Measurements from ENCODE around the gene DDX19B.

DNA sequence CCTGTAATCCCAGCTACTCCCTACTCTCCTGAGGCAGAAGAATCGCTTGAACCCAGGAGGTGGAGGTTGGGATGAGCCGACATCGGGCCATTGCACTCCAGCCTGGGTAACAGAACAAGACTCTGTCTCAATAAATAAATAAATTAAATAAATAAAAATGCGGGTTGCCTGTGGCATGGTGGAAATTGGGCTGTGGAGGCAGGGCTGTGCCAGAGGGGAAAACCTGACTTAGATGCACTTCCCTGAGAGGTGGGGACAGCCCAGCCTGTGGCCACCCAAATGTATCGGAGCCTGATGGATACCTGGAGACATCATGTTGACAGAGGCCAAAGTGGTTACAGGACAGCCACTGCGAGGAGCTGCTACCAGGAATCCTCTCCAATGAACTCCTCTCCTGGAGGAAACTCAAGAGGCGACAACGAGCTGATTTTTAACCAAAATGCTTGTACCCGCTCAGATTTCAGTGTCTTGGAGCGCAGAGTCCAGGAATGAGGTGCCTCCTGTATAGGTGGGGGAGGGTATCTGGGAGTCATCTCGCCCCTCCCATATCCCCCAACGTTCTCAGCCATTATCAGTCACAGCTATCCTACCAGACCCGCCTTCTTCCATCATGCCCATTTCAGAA is 80.0 kb downstream of the DDX19B start:
- TF ChIP-seq, protein P1, sequence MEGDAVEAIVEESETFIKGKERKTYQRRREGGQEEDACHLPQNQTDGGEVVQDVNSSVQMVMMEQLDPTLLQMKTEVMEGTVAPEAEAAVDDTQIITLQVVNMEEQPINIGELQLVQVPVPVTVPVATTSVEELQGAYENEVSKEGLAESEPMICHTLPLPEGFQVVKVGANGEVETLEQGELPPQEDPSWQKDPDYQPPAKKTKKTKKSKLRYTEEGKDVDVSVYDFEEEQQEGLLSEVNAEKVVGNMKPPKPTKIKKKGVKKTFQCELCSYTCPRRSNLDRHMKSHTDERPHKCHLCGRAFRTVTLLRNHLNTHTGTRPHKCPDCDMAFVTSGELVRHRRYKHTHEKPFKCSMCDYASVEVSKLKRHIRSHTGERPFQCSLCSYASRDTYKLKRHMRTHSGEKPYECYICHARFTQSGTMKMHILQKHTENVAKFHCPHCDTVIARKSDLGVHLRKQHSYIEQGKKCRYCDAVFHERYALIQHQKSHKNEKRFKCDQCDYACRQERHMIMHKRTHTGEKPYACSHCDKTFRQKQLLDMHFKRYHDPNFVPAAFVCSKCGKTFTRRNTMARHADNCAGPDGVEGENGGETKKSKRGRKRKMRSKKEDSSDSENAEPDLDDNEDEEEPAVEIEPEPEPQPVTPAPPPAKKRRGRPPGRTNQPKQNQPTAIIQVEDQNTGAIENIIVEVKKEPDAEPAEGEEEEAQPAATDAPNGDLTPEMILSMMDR (IDR thresholded peaks at IDR 0.05; ENCODE audit: insufficient read depth, low read depth, low read length): no peak
- TF ChIP-seq EZH2 (IDR thresholded peaks at IDR 0.05; ENCODE audit: insufficient read depth, low read length): no peak

Measured in astrocyte (in vitro differentiated cells and primary cell).